Retinal pigment epithelial cell (primary cell): Measurements from ENCODE around the gene TSPYL2.

Experiments used
- DNase-seq: peaks from one replicate; pipeline ENCODE4 v3.0.0-alpha.2; 2010; ENCODE audit warnings: low read depth
- H3K4me3 ChIP-seq: 2 replicates; pipeline ENCODE4 v1.5.1; 2011; ENCODE audit warnings: mild to moderate bottlenecking, low read length, control low read depth, moderate library complexity
- CTCF ChIP-seq: conservative IDR thresholded peaks from 2 replicates; pipeline ENCODE4 v1.5.1; 2011; ENCODE audit warnings: low read depth, low read length, control low read depth, inconsistent platforms

TSPYL2 gene

GRCh38 chrX:53072418-53073114, 9.6 kb upstream of the TSPYL2 start:
- DNase-seq: no peak
- H3K4me3 ChIP-seq: no peak overlapping the region
- no peak for TF ChIP-seq CTCF

GRCh38 chrX:53073115-53073586, 9.0 kb upstream of the TSPYL2 start:
- no peak for TF ChIP-seq CTCF
- DNase-seq: no peak
- no peak overlapping the region for H3K4me3 ChIP-seq

GRCh38 chrX:53075011-53075410, 7.2 kb upstream of the TSPYL2 start:
- H3K4me3 ChIP-seq: no peak overlapping the region
- DNase-seq: no peak
- TF ChIP-seq CTCF: no peak

- no peak overlapping the region for H3K4me3 ChIP-seq
- DNase-seq: no peak
- no peak for TF ChIP-seq CTCF
Measured at GRCh38 chrX:53076671-53077070, 5.5 kb upstream of the TSPYL2 start.

GRCh38 chrX:53077207-53078197, 4.7 kb upstream of the TSPYL2 start:
- no peak for DNase-seq
- H3K4me3 ChIP-seq: no peak overlapping the region
- no peak for TF ChIP-seq CTCF

GRCh38 chrX:53078943-53079342, 3.2 kb upstream of the TSPYL2 start:
- no peak overlapping the region for H3K4me3 ChIP-seq
- no peak for DNase-seq
- no peak for TF ChIP-seq CTCF
